IPS DF 19.7 (cell line): ENCODE measurements around the gene FAM124A.

Source experiments
- DNase-seq: peaks from one replicate; pipeline ENCODE4 v3.0.0-alpha.2; 2013; ENCODE audit warnings: low read depth, low spot score

Gene FAM124A

GRCh38 chr13:51243227-51243626 lies 21.0 kb downstream of the FAM124A start:
- no peak for DNase-seq

- DNase-seq = peak; percentile 90
Observed at GRCh38 chr13:51243832-51244231, 21.6 kb downstream of the FAM124A start.

DNA sequence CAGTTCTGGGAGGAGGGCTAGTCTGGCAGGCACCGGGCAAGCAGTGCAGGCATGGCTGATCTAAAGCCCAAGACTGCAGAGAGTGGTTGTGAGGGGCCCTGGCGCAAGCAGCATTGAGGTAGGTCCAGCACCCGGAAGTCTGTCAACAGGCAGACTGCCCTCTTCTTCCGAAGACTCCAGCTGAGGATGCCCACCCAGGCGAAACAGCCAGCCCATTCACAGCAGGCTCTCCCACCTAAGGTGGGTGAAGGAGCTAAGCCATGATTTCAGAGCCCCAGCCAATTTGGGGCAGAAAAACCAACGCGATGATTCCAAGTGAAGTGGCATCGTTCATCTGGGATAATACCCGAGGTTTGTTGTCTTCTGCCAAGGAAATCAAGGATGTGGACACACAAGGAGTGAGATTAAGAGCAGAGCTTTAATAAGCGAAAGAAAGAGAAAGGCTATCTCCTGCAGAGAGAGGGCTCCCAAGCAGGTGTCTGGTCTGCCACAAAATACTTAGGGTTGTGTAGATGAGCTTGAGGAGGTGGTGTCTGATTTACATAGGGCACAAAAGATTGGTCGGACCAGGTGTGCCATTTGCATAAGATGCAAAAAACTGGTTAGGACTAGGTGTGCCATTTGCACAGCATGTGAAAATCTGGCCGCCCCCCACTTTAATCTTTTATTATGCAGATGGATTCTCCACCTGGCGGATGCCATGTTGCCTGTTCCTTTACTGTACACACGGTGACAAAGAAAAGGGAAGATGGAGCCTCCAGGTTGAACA lies 22.6 kb downstream of the FAM124A start:
- DNase-seq = no peak

DNA sequence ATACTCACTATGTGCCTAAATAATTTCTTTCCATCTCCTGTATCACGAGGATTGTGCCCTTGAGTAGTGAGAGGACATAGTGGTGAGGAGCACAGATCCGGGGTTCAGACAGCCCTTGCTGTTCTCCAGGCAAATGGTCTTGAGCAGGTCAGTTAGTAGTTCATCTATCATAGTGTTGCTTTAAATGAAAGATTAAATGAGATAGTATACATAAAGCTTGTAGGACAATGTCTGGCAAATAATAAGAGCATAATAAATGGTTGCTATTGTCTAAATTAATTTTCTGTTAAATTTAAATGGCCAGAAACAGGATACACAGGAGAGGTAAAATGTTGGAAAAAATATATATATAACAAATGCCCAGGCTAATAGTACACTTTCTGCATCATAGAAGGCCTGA lies 23.4 kb downstream of the FAM124A start:
- DNase-seq = no peak

- no peak for DNase-seq
Observed at GRCh38 chr13:51246025-51246417, 23.8 kb downstream of the FAM124A start.

- DNase-seq = no peak
Observed at GRCh38 chr13:51246418-51247277, 24.4 kb downstream of the FAM124A start.

- no peak for DNase-seq
Observed at GRCh38 chr13:51249255-51249654, 27.1 kb downstream of the FAM124A start.

DNA sequence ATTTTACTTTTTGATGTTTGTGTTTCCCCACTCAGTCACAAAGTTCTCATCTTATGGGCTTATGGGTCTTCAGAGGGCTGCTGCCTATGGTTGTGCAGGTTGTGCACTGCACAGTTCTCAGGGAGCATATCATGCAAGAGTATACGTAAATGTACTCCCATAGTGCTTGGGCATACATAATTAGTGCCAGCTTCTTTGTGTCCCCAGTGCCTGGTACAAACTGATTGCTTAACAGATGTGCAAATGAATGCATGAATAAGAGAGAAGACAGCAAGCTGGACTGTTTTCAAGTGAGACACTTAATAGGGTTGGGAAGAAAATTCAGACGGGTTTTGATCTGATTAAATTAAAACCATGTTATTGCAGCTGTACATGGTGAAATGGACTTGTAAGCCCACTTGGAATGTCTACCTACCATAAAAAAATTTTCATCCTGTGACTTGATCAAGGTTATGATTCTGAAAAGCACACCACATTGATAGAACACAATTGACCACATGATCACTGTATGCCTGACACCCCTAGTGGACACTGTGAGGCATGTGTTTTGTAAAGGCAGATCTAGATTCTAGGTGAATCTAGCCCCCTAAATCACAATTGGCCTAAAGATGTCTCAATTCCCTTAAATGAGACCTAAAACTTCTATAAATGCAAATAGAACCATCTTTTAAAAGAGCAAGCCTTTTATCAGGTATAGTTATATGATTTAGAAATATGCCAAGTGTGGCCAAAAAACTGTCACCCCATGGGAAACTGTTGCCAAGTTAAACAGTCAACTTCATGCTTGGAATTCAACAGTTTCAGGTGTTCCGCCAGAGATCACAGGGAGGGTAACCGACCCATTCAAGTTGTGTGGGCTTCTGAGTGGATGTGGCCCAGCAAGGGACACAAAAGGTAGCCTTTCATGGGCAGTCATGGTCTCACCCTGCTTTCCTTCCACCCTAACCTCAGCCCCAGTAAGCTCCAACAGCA lies 27.9 kb downstream of the FAM124A start:
- no peak for DNase-seq

DNA sequence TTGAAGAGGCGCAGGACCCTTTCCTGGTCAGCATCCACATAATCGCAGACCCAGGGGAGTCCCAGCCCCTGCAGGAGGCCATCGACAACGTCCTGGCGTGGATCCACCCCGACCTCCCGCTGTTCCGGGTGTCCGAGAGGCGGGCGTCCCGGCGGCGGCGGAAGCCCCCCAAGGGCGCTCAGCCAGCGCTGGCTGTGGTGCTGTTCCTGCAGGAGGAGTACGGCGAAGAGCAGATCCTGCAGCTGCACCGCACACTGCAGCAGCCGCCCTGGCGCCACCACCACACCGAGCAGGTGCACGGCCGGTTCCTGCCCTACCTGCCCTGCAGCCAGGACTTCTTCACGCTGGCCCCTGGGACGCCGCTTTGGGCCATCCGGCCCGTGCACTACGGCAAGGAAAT lies 29.3 kb downstream of the FAM124A start:
- DNase-seq = no peak

DNA sequence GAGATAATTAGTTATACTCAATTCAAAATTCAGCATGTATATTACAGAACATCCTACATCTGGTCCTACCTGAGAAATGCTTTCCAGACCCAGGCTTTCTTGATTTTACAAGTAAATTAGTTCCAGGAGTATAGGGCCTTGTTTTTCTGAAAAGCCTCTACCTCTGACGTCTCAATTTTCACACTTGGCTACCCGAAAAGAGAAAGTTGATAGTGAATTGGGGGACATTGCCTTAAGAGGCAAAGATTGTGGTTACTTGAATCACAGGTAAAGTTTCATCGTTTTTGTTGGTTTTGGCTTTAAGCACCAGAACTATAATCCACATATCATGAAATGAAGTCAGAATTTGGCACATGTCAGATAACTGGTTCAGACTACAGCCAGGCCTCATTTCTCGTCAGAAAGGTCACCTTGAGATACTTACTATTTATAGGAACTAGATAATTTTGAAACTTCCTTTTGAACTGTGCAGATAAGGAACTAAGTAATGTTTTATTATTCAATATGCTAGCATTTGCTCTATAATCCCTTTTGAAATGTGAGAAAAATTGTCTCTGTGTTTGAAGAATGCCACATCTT lies 30.8 kb downstream of the FAM124A start:
- no peak for DNase-seq

- no peak for DNase-seq
Observed at GRCh38 chr13:51255556-51255955, 33.4 kb downstream of the FAM124A start.

DNA sequence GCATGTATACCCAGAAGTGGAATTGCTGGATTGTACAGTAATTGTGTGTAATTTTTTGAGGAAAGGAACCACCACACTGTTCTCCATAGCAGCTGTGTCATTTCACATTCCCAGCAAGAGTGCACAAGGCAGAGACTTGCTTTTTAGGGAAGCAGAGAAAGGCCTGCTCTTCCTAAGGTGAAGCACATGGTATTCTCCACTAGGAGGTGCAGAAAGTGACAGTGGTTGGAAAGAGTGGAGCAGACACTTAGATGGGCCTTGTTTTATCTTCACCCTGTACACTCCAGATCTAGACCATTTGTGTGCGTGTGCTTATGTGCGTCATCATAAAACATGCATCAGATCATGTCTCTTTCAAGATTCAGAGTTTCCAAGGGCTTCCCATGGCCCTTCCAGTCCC lies 35.0 kb downstream of the FAM124A start:
- DNase-seq = no peak

DNA sequence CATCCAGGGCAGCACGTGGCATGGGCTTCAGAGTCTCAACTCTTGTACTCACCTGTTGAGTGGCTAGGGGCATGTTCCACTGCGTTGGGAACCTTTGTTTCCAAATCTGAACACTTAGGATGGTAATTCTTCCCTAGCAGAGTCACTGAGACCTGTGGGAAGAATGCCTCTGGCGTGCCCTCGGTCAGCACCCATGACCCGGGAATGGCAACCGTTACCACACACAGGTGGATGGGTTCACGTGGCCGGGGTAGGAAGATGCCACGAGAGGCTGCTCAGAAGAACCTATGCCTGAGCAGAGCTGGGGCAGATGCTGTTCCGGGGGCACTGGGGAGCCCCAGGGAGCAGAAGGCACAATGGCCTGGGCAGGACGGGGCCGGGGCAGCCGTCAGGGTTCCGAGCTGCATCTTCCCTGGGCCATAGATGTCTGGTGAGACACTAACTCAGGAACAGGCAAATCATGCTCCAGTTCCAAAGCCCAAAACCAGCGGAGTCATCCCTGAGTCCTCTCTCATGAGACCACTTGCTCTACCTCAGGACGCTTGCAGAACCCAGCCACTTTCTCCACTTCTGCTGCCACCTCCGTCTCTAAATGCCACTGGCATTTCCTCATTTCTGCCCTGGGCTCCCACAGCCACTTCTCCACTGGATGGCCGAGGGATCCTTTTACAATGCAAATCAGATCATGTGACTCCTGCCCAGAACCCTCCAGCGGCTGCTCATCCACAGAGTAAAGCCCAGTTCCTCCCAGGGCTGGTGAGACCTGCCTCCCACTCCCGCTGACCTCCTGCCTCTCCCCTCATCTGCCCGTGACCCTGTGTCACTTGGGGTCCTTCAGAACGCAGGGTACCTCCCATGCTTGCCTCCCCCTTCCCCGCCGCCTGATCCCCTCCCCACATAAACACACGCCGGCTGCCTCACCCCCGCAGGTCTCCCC lies 36.7 kb downstream of the FAM124A start:
- no peak for DNase-seq

DNA sequence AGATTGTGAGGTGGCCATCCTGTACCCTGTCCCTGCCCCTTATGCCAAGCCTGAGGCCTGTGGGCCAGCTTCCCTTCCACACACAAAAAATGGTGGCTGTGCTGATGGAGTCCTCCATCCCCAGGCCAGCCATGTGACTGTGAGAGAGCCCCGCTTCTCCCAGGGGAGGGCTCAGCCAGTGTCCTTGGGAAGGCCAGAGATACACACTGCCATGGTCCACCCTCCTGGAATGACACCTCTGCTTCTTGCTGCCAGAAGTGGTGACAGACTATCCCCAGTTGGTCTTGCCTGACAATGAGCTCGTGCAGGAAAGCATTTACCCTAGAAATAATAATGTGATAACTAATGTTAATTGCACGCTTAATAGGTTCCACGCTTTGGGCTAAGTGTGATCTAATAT lies 38.0 kb downstream of the FAM124A start:
- no peak for DNase-seq

DNA sequence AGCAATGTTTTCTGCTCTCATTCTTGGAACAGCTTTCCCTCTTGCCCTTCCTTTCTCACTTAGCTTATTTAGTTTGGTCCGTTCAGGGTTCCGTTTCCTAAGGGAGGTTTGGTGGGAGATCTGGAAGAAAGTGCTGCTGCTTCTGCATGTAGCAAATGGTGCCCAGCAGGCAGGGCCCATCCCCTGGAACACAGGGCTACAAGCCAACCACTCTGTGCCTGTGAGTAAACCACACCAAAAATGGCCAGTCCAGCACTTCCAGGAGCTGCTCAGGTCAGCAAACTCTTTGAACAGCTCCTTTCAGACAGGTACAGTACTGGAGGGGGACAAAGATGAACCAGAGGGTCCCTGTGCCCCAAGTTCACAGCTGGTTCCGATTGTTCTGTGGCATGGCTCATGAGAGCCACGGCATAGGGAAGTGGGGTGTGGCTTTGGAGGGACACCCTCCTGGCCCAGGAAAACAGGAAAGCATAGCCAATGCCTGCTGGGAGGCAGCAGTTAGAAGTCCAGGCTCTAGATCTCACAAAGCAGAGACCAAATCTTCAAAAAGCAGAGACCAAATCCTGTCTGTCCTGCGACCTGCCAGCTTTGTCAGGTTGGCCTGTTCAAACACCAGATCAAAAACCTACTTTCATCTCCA lies 39.5 kb downstream of the FAM124A start:
- no peak for DNase-seq

DNA sequence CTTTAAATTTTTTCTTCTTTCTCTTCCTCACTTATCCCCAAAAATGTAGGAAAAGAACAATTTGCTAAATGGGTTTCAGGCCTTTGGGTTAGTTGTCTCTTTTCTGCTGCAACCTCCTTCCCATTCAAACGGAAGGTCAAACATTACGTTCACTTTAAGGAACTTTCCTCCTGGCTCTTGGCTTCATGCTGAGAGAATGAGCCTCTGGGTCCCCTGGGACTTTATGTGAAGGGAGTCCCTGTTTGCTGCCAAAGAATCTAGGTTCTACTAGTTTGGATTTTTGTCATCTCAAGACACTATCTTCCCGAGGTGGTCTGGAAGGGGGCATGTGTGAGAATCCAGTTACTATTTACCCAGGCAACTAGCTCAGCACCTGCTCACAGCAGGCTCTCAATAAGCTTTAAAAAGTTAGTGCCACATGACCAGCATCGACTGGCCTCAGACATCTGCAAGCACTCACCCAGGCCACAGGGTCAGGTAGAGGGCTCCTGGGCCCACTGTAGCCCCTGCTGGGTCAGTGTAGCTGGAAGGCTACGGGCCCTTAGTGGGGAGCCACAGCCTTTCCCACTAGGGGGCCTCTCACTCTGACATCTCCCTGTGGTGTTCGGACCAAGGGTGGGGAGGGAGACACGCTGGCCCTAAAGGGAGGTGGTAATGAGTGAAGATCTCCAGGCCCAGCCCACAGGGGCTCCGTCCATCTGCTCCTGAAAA lies 40.5 kb downstream of the FAM124A start:
- no peak for DNase-seq

- no peak for DNase-seq
Observed at GRCh38 chr13:51266642-51267041, 44.4 kb downstream of the FAM124A start.

DNA sequence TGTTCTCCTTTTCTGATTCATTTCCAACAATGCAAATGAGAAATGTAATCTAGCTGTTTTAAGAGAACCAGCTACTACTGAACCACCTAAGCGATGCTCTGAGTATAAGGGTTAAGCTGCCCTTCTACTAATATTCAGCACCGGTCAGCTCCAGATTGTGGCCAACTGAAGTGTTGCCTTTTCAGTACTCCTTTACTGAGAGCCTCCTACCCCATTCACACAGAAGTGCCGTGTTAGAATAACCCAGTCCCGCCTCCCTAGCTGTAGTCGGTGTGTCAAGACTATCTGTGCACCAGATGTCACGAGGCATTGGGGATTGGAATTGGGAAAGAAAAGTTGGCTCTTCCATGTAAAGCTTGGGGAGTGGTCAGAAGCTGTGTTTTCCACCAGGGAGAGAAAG lies 45.4 kb downstream of the FAM124A start:
- DNase-seq = no peak

DNA sequence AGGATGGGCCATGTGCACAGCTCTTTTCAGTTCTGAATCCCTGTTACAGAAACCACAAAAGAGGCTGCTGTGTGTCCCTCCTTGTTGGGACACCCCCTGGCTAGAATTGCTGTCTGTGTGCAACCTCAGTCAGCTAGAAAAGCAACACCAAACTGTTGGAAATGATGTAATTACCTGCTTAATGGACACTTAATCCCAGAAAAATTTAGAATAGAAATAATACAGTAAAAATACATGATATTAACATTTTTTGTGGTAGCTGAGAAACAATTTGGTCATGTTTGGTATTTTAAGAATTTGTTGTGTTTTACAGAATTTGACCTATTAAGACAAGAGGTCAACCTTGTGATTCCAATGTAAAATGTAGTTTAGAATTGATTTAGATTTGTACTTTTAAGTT lies 46.8 kb downstream of the FAM124A start:
- DNase-seq = no peak
